GM18498 (cell line): Measurements from ENCODE around the gene DNAH6.
"Not testable (repeated sequence)": the region's sequence is repeated elsewhere in the genome, so short reads cannot be mapped to it uniquely, and the experiment has no call there.

ENCODE experiments used
- ATAC-seq: cut with Tn5 transposase; IDR thresholded peaks from one replicate; pipeline ENCODE4 v1.9.1; 2021; ENCODE audit warnings: mild to moderate bottlenecking, moderate library complexity; ENCODE audit not compliant: unreplicated experiment

DNAH6 gene

GRCh38 chr2:84732897-84733778 lies 216.8 kb downstream of the DNAH6 start:
- no peak for ATAC-seq

- ATAC-seq = no peak
These were observed 219.1 kb downstream of the DNAH6 start for GRCh38 chr2:84735389-84735788.

- ATAC-seq = peak; percentile 100
These were observed 225.0 kb downstream of the DNAH6 start for GRCh38 chr2:84741182-84741822.

GRCh38 chr2:84748341-84748740 lies 232.0 kb downstream of the DNAH6 start:
- no peak for ATAC-seq

- no peak for ATAC-seq
These were observed 233.1 kb downstream of the DNAH6 start for GRCh38 chr2:84749442-84749841.

GRCh38 chr2:84755096-84755495 lies 238.8 kb downstream of the DNAH6 start:
- ATAC-seq = no peak

- no peak for ATAC-seq
These were observed 241.3 kb downstream of the DNAH6 start for GRCh38 chr2:84757648-84758047.

- ATAC-seq = no peak
These were observed 250.5 kb downstream of the DNAH6 start for GRCh38 chr2:84766791-84767190.

- no peak for ATAC-seq
These were observed 252.5 kb downstream of the DNAH6 start for GRCh38 chr2:84768840-84769239.

GRCh38 chr2:84770280-84770679 lies 254.0 kb downstream of the DNAH6 start:
- no peak for ATAC-seq

- no peak for ATAC-seq
These were observed 255.0 kb downstream of the DNAH6 start for GRCh38 chr2:84771251-84771650.

GRCh38 chr2:84773562-84773961 lies 257.3 kb downstream of the DNAH6 start:
- ATAC-seq = not testable (repeated sequence)

- no peak for ATAC-seq
These were observed 259.7 kb downstream of the DNAH6 start for GRCh38 chr2:84776011-84776410.

- no peak for ATAC-seq
These were observed 262.8 kb downstream of the DNAH6 start for GRCh38 chr2:84778911-84779690.

- no peak for ATAC-seq
These were observed 263.5 kb downstream of the DNAH6 start for GRCh38 chr2:84779781-84780180.

GRCh38 chr2:84781942-84782716 lies 265.8 kb downstream of the DNAH6 start:
- peak; percentile 98 for ATAC-seq

GRCh38 chr2:84782717-84783442 lies 266.6 kb downstream of the DNAH6 start:
- no peak for ATAC-seq

GRCh38 chr2:84785950-84786349 lies 269.7 kb downstream of the DNAH6 start:
- ATAC-seq = no peak

- no peak for ATAC-seq
These were observed 270.3 kb downstream of the DNAH6 start for GRCh38 chr2:84786601-84787000.

- ATAC-seq = no peak
These were observed 271.7 kb downstream of the DNAH6 start for GRCh38 chr2:84788027-84788426.
